NCI-H2227 treated with DMSO at 0.1 percent for 48 hours (cell line): ENCODE results near the gene KRT73.

Experiments used
- DNase-seq: peaks from one replicate; lab custom pipeline; 2025; lab: John Stamatoyannopoulos, UW

Gene KRT73

GRCh38 chr12:52618216-52618615 lies at the start of gene KRT73:
KRT73 (minus strand) TSS chr12:52618559; CDS start chr12:52618524, 35 bp downstream.
- no peak for DNase-seq

- DNase-seq = no peak
Observed at GRCh38 chr12:52667931-52668330, 49.6 kb upstream of the KRT73 start.

GRCh38 chr12:52667509-52667908 lies 49.1 kb upstream of the KRT73 start:
- no peak for DNase-seq

- no peak for DNase-seq
Observed at GRCh38 chr12:52666471-52666870, 48.1 kb upstream of the KRT73 start.

GRCh38 chr12:52663420-52663819 lies 45.1 kb upstream of the KRT73 start:
- DNase-seq = no peak

GRCh38 chr12:52662918-52663229 lies 44.5 kb upstream of the KRT73 start:
- DNase-seq = no peak

GRCh38 chr12:52662093-52662917 lies 43.9 kb upstream of the KRT73 start:
- DNase-seq = no peak

- no peak for DNase-seq
Observed at GRCh38 chr12:52661668-52662067, 43.3 kb upstream of the KRT73 start.

- DNase-seq = no peak
Observed at GRCh38 chr12:52660934-52661499, 42.7 kb upstream of the KRT73 start.

GRCh38 chr12:52659951-52660350 lies 41.6 kb upstream of the KRT73 start:
- no peak for DNase-seq

GRCh38 chr12:52659395-52659794 lies 41.0 kb upstream of the KRT73 start:
- no peak for DNase-seq

- no peak for DNase-seq
Observed at GRCh38 chr12:52658196-52658595, 39.8 kb upstream of the KRT73 start.

- no peak for DNase-seq
Observed at GRCh38 chr12:52657250-52657902, 39.0 kb upstream of the KRT73 start.

- DNase-seq = no peak
Observed at GRCh38 chr12:52656616-52657015, 38.3 kb upstream of the KRT73 start.

- DNase-seq = no peak
Observed at GRCh38 chr12:52655720-52656124, 37.4 kb upstream of the KRT73 start.

GRCh38 chr12:52655251-52655650 lies 36.9 kb upstream of the KRT73 start:
- DNase-seq = no peak

GRCh38 chr12:52651726-52652261 lies 33.4 kb upstream of the KRT73 start, which contains the start of gene KRT2:
KRT2 (minus strand) TSS chr12:52652211; CDS start chr12:52652142, 69 bp downstream.
- no peak for DNase-seq

- DNase-seq = no peak
Observed at GRCh38 chr12:52650520-52651081, 32.2 kb upstream of the KRT73 start.

GRCh38 chr12:52649066-52649465 lies 30.7 kb upstream of the KRT73 start:
- DNase-seq = no peak

GRCh38 chr12:52648012-52648550 lies 29.7 kb upstream of the KRT73 start:
- no peak for DNase-seq

- DNase-seq = no peak
Observed at GRCh38 chr12:52647601-52648000, 29.2 kb upstream of the KRT73 start.

- DNase-seq = no peak
Observed at GRCh38 chr12:52646613-52647012, 28.3 kb upstream of the KRT73 start.
